Sigmoid colon (tissue), 7 donors: ENCODE results near the gene CDK14. TPM values are rescaled to one million over a fixed set of nuclear protein-coding genes. Genes with fewer than 3 reads are reported as not detected.
A peak's percentile ranks its signal among the peaks of the same experiment; 100 is the strongest.
"Not testable (repeated sequence)": the region's sequence is repeated elsewhere in the genome, so short reads cannot be mapped to it uniquely, and the experiment has no call there.

Experiments used
- DNase-seq: peaks from one replicate; pipeline ENCODE4 v3.0.0-alpha.2; 2019
- H3K27ac ChIP-seq, 4 donors: fragments of 200-600 bp; sonication (generic); one replicate each; pipeline ENCODE4 v1.5.1; 2016 to 2019; ENCODE audit warnings: mild to moderate bottlenecking in 1 of 4
- H3K27me3 ChIP-seq, 3 donors: fragments of 200-600 bp; sonication (generic); one replicate each; pipeline ENCODE4 v1.5.1; 2019; ENCODE audit warnings: mild to moderate bottlenecking in 1 of 3
- H3K36me3 ChIP-seq, 4 donors: fragments of 200-600 bp; sonication (generic); one replicate each; pipeline ENCODE4 v1.5.1; 2016 to 2019
- H3K4me1 ChIP-seq, 4 donors: fragments of 200-600 bp; sonication (generic); one replicate each; pipeline ENCODE4 v1.5.1; 2017 to 2019
- H3K4me3 ChIP-seq, 4 donors: fragments of 200-600 bp; sonication (generic); one replicate each; pipeline ENCODE4 v1.5.1; 2017 to 2019; ENCODE audit warnings: mild to moderate bottlenecking in 2 of 4, moderate library complexity in 1 of 4
- H3K9me3 ChIP-seq, 4 donors: fragments of 200-600 bp in 3 of 4; sonication (generic) in 3 of 4; one replicate each; pipeline versions ENCODE4 v1.5.1 to v1.6.1; 2013 to 2019
- EP300 ChIP-seq, 4 donors: sonication (generic); formaldehyde crosslinking; IDR thresholded peaks; one replicate each; pipeline ENCODE4 v1.6.1; 2017; ENCODE audit warnings: antibody characterized with exemption in 4 of 4
- POLR2A ChIP-seq, 2 donors: fragments of 450-650 bp; IDR thresholded peaks; one replicate each; pipeline ENCODE4 v1.6.1; 2016; ENCODE audit warnings: antibody characterized with exemption in 2 of 2, mild to moderate bottlenecking in 2 of 2, moderate library complexity in 2 of 2
- POLR2AphosphoS5 ChIP-seq, 4 donors: sonication (generic); formaldehyde crosslinking; IDR thresholded peaks; one replicate each; pipeline ENCODE4 v1.6.1; 2017; ENCODE audit warnings: antibody characterized with exemption in 4 of 4
- WGBS, 2 donors: extraction: QIAGEN DNeasy Blood & Tissue Kit; methylation state at CpG; one replicate each; pipeline ENCODE4 v1.1.7; 2013; 5-methylcytosine and 5-hydroxymethylcytosine counted together
- intact Hi-C: fragments of 100-400 bp; cut with DNase I; formaldehyde crosslinking; loops from one replicate; pipeline ENCODE4 v1.15.1; 2023
- polyA plus RNA-seq, 3 donors: library from polyadenylated mRNA; stranded (reverse); fragments of 200-250 nt; gene quantifications; one replicate each; pipeline ENCODE4 v1.2.3, GENCODE V29; 2013
- total RNA-seq, 4 donors: library from RNA; depleted of rRNA; stranded (reverse); fragments of >200 nt; gene quantifications; one replicate each; pipeline ENCODE4 v1.1.0, GENCODE V29; 2016
- TF ChIP-seq, protein P1 (sequence below), 4 experiments: fragments of 450-650 bp in 3 of 4; fragments of 200-600 bp in 1 of 4; IDR thresholded peaks; one replicate each; pipeline ENCODE4 v1.5.1; 2016 to 2019; ENCODE audit warnings: antibody characterized with exemption in 4 of 4, mild to moderate bottlenecking in 3 of 4, moderate library complexity in 2 of 4
- donor health status: healthy with polysubstance abuse.
- donor health status: Bipolar disorder and iron deficiency.
- donor health status: healthy.

Gene CDK14
- total and polyA plus RNA-seq, 7 donors, result 0.92 to 19.3 (median 11.1) TPM

DNA sequence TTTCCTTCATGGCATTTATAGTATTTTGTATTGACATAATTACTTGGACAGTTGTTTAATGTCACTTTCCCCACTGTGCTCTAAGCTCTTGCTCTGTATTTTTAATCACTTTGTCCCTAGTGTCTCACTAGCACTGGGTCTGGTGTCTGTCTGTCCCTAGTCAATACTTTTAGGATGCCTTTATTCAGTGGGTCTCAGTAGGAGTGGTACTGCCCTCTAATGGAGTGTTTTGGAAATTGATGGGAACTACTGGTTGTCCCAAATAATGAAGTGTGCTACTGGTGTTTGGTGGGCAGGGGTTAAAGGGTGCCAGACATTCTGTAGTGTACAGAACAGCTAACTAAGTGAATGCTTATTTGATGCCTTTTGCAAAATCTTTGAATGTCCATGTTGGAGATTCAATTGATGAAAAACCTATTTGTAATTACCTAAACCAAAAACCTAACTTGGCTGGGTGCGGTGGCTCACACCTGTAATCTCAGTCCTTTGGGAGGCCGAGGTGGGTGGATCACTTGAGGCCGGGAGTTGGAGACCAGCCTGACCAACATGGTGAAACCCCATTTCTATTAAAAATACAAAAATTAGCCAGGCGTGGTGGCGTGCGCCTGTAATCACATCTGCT is 33.3 kb downstream of the CDK14 start:
- no peak for DNase-seq
- intact Hi-C loops, result loop anchor here (2.0 kb wide), 1 partner anchor 175 kb away; no protein-coding TSS in a partner anchor
- Histone ChIP-seq H3K27ac (no peak overlapping the region), H3K4me3 (no peak overlapping the region), H3K9me3 (no peaks in the 10 kb centered on the region), H3K4me1 (peaks cover 0 to 23% (median 14%) of the 10 kb centered on the region in 4 donors), H3K36me3 (no peaks in the 10 kb centered on the region), H3K27me3 (no peaks in the 10 kb centered on the region)
- 91 to 95% methylated on average over 6 of the region's 6 CpGs for WGBS, 2 donors
- TF ChIP-seq POLR2A (IDR thresholded peaks at IDR 0.05) (no peak), EP300 (IDR thresholded peaks at IDR 0.05) (no peak)
- TF ChIP-seq, protein P1, sequence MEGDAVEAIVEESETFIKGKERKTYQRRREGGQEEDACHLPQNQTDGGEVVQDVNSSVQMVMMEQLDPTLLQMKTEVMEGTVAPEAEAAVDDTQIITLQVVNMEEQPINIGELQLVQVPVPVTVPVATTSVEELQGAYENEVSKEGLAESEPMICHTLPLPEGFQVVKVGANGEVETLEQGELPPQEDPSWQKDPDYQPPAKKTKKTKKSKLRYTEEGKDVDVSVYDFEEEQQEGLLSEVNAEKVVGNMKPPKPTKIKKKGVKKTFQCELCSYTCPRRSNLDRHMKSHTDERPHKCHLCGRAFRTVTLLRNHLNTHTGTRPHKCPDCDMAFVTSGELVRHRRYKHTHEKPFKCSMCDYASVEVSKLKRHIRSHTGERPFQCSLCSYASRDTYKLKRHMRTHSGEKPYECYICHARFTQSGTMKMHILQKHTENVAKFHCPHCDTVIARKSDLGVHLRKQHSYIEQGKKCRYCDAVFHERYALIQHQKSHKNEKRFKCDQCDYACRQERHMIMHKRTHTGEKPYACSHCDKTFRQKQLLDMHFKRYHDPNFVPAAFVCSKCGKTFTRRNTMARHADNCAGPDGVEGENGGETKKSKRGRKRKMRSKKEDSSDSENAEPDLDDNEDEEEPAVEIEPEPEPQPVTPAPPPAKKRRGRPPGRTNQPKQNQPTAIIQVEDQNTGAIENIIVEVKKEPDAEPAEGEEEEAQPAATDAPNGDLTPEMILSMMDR (IDR thresholded peaks at IDR 0.05), result peak; percentile 10 to 56 (median 35)

- DNase-seq, result no peak
- intact Hi-C loops, result no loop called here
- Histone ChIP-seq H3K27ac (no peak overlapping the region), H3K36me3 (no peaks in the 10 kb centered on the region), H3K4me1 (peaks cover 0 to 4% (median 0%) of the 10 kb centered on the region in 4 donors), H3K27me3 (no peaks in the 10 kb centered on the region), H3K4me3 (no peak overlapping the region), H3K9me3 (no peaks in the 10 kb centered on the region)
- WGBS, 2 donors, result 91 to 97% methylated on average over 3 of the region's 3 CpGs
- no peak for TF ChIP-seq POLR2AphosphoS5 (IDR thresholded peaks at IDR 0.05)
- TF ChIP-seq, protein P1 (IDR thresholded peaks at IDR 0.05), result no peak
- no peak for TF ChIP-seq POLR2A (IDR thresholded peaks at IDR 0.05)
- TF ChIP-seq EP300 (IDR thresholded peaks at IDR 0.05), result no peak
These were observed 35.4 kb downstream of the CDK14 start for GRCh38 chr7:90631502-90631901.

DNA sequence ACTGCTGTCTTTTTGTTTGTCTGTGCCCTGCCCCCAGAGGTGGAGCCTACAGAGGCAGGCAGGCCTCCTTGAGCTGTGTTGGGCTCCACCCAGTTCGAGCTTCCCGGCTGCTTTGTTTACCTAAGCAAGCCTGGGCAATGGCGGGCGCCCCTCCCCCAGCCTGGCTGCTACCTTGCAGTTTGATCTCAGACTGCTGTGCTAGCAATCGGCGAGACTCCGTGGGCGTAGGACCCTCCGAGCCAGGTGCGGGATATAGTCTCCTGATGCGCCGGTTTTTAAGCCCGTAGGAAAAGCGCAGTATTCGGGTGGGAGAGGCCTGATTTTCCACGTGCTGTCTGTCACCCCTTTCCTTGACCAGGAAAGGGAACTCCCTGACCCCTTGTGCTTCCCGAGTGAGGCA is 43.6 kb downstream of the CDK14 start:
- H3K4me3 ChIP-seq, result not testable (repeated sequence)

GRCh38 chr7:90642978-90643377 is 46.9 kb downstream of the CDK14 start:
- TF ChIP-seq EP300 (IDR thresholded peaks at IDR 0.05) (no peak), POLR2A (IDR thresholded peaks at IDR 0.05) (no peak), POLR2AphosphoS5 (IDR thresholded peaks at IDR 0.05) (no peak)
- TF ChIP-seq, protein P1 (IDR thresholded peaks at IDR 0.05), result no peak
- no peak for DNase-seq
- 91 to 93% methylated on average over 4 of the region's 4 CpGs for WGBS, 2 donors
- Histone ChIP-seq H3K4me1 (no peaks in the 10 kb centered on the region), H3K27ac (no peak overlapping the region), H3K4me3 (no peak overlapping the region), H3K36me3 (no peaks in the 10 kb centered on the region), H3K9me3 (no peaks in the 10 kb centered on the region), H3K27me3 (no peaks in the 10 kb centered on the region)
- intact Hi-C loops, result no loop called here

More for the DNA sequence above, 43.6 kb downstream of the CDK14 start:
- DNase-seq, H3K27ac ChIP-seq, H3K4me1 ChIP-seq, H3K27me3 ChIP-seq, H3K36me3 ChIP-seq, intact Hi-C loops, H3K9me3 ChIP-seq: not testable (repeated sequence)
- 80 to 84% methylated on average over 17 of the region's 17 CpGs for WGBS, 2 donors

DNA sequence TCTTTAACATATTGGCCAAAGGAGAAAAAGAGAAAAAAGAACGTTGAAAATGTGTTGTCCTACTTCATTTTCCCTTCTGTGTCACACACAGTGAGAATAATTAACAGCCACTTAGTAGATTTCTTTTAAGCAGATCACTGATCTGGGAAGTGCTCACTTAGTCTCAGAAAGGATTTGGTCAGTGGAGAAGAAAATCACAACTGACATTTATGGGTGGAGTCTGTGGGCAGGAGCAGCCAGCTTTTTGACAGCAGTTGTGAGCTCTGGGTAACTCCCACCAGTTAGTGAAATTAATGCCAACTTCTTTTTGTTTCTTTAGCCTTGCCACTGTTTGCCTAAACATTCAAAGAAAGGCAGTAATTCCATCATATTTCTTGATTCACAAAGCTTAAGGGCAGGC is 49.7 kb downstream of the CDK14 start:
- Histone ChIP-seq H3K36me3 (no peaks in the 10 kb centered on the region), H3K4me3 (no peak overlapping the region), H3K27me3 (no peaks in the 10 kb centered on the region), H3K4me1 (no peaks in the 10 kb centered on the region), H3K9me3 (no peaks in the 10 kb centered on the region), H3K27ac (no peak overlapping the region)
- intact Hi-C loops, result no loop called here
- no peak for TF ChIP-seq POLR2AphosphoS5 (IDR thresholded peaks at IDR 0.05)
- no peak for TF ChIP-seq EP300 (IDR thresholded peaks at IDR 0.05)
- TF ChIP-seq, protein P1 (IDR thresholded peaks at IDR 0.05), result no peak
- no peak for TF ChIP-seq POLR2A (IDR thresholded peaks at IDR 0.05)
- DNase-seq, result no peak
- 43 to 61% methylated on average over 1 of the region's 1 CpG for WGBS, 2 donors
